HepG2 (cell line): Measurements from ENCODE around the gene CLN6. TPM values are rescaled to one million over a fixed set of nuclear protein-coding genes. Genes with fewer than 3 reads are reported as not detected.

ENCODE experiments used
- DNMT1 ChIP-seq: sonication (generic); formaldehyde crosslinking; IDR thresholded peaks from 2 replicates; pipeline ENCODE4 v1.5.1; 2020; ENCODE audit warnings: mild to moderate bottlenecking, missing genetic modification reagents
- EED ChIP-seq: sonication (generic); formaldehyde crosslinking; IDR thresholded peaks from 2 replicates; pipeline ENCODE4 v1.5.0; 2020; ENCODE audit warnings: mild to moderate bottlenecking, missing genetic modification reagents
- GPBP1L1 ChIP-seq: sonication (generic); formaldehyde crosslinking; IDR thresholded peaks from 2 replicates; pipeline ENCODE4 v1.5.0; 2020; ENCODE audit warnings: mild to moderate bottlenecking, missing genetic modification reagents
- ISL2 ChIP-seq: sonication (generic); formaldehyde crosslinking; IDR thresholded peaks from 2 replicates; pipeline ENCODE4 v1.5.0; 2020; ENCODE audit warnings: missing genetic modification reagents
- KDM3A ChIP-seq: IDR thresholded peaks from 2 replicates; pipeline ENCODE4 v1.6.1; 2018; ENCODE audit warnings: low read depth, missing compliant biosample characterization
- MAZ ChIP-seq, 2 experiments: sonication (generic) in 1 of 2; formaldehyde crosslinking in 1 of 2; IDR thresholded peaks; 2 replicates each; pipeline versions ENCODE4 v1.5.0 to v1.6.1; 2012 to 2020; ENCODE audit warnings: low read depth in 2 of 2, mild to moderate bottlenecking in 2 of 2, borderline replicate concordance in 1 of 2, improper control_type of control experiment in 1 of 2, low read length in 1 of 2, missing genetic modification reagents in 1 of 2, moderate library complexity in 1 of 2
- MXD4 ChIP-seq: IDR thresholded peaks from 2 replicates; pipeline ENCODE4 v1.6.1; 2016; ENCODE audit warnings: mild to moderate bottlenecking, missing biosample characterization, missing genetic modification reagents
- NFE2 ChIP-seq: sonication (generic); formaldehyde crosslinking; IDR thresholded peaks from 2 replicates; pipeline ENCODE4 v1.4.0; 2020; ENCODE audit warnings: missing genetic modification reagents
- PBX2 ChIP-seq: IDR thresholded peaks from 2 replicates; pipeline ENCODE4 v1.6.1; 2016; ENCODE audit warnings: control low read depth
- SRY ChIP-seq: sonication (generic); formaldehyde crosslinking; IDR thresholded peaks from 2 replicates; pipeline ENCODE4 v1.8.0; 2022; ENCODE audit warnings: mild to moderate bottlenecking, missing genetic modification reagents
- TBX2 ChIP-seq: sonication (generic); formaldehyde crosslinking; IDR thresholded peaks from 2 replicates; pipeline ENCODE4 v1.5.0; 2020; ENCODE audit warnings: missing genetic modification reagents, mild to moderate bottlenecking, borderline replicate concordance
- ZBTB34 ChIP-seq: sonication (generic); formaldehyde crosslinking; IDR thresholded peaks from 2 replicates; pipeline ENCODE4 v1.8.0; 2022; ENCODE audit warnings: mild to moderate bottlenecking, missing genetic modification reagents
- ZBTB37 ChIP-seq: sonication (generic); formaldehyde crosslinking; IDR thresholded peaks from 2 replicates; pipeline ENCODE4 v1.4.0; 2020; ENCODE audit warnings: mild to moderate bottlenecking, missing genetic modification reagents
- ZBTB49 ChIP-seq: sonication (generic); formaldehyde crosslinking; IDR thresholded peaks from 2 replicates; pipeline ENCODE4 v1.4.0; 2020; ENCODE audit warnings: missing genetic modification reagents, borderline replicate concordance
- ZNF10 ChIP-seq: sonication (generic); formaldehyde crosslinking; IDR thresholded peaks from 2 replicates; pipeline ENCODE4 v1.4.0; 2020; ENCODE audit warnings: mild to moderate bottlenecking, low read depth, missing genetic modification reagents, borderline replicate concordance
- ZNF101 ChIP-seq: sonication (generic); formaldehyde crosslinking; IDR thresholded peaks from 2 replicates; pipeline ENCODE4 v1.4.0; 2020; ENCODE audit warnings: mild to moderate bottlenecking, low read depth, missing genetic modification reagents, borderline replicate concordance
- ZNF180 ChIP-seq: sonication (generic); formaldehyde crosslinking; IDR thresholded peaks from 2 replicates; pipeline ENCODE4 v1.4.0; 2020; ENCODE audit warnings: low read depth, missing genetic modification reagents, borderline replicate concordance
- ZNF761 ChIP-seq: sonication (generic); formaldehyde crosslinking; conservative IDR thresholded peaks from 2 replicates; pipeline ENCODE4 v1.4.0; 2020; ENCODE audit warnings: mild to moderate bottlenecking, missing genetic modification reagents
- ZNF792 ChIP-seq: IDR thresholded peaks from 2 replicates; pipeline ENCODE4 v1.6.1; 2016
- ZNF83 ChIP-seq: sonication (generic); formaldehyde crosslinking; IDR thresholded peaks from 2 replicates; pipeline ENCODE4 v1.4.0; 2020; ENCODE audit warnings: missing genetic modification reagents, mild to moderate bottlenecking, borderline replicate concordance
- ZSCAN12 ChIP-seq: sonication (generic); formaldehyde crosslinking; IDR thresholded peaks from 2 replicates; pipeline ENCODE4 v1.9.0; 2021; ENCODE audit warnings: mild to moderate bottlenecking, missing genetic modification reagents
- ZSCAN22 ChIP-seq: sonication (generic); formaldehyde crosslinking; IDR thresholded peaks from 2 replicates; pipeline ENCODE4 v1.4.0; 2020; ENCODE audit warnings: mild to moderate bottlenecking, missing genetic modification reagents
- polyA plus RNA-seq, 8 experiments: library from polyadenylated mRNA; depleted of rRNA in 3 of 8; stranded (reverse) in 7 of 8; unstranded in 1 of 8; fragments of >200 nt; fragmentation: Illumina TruSeq in 4 of 8; extraction: Trizol in 4 of 8; gene quantifications; 2 replicates each; pipeline versions ENCODE4 v1.2.1 to v1.2.3, GENCODE V29; 2011 to 2016; ENCODE audit warnings: low read depth in 4 of 8, missing spikeins in 1 of 8, mixed read lengths in 1 of 8; ENCODE audit not compliant: insufficient read depth in 1 of 8
- total RNA-seq, 5 experiments: library from RNA; depleted of rRNA; stranded (reverse); fragments of >200 nt; fragmentation: Illumina TruSeq; extraction: Trizol; gene quantifications; 2 replicates each; pipeline ENCODE4 v1.2.3, GENCODE V29; 2016; ENCODE audit warnings: low read depth in 1 of 5

Gene CLN6
- total and polyA plus RNA-seq, 2 of the 13 experiments (the other 11 are each of a cell fraction or from before 2014, with no cell fraction given): 24.9 to 27.1 TPM

- TF ChIP-seq ZNF761 (CRISPR knock-in tag) (no peak), ZNF83 (CRISPR knock-in tag) (no peak), ZNF10 (CRISPR knock-in tag) (no peak), GPBP1L1 (no peak), DNMT1 (CRISPR knock-in tag) (no peak), PBX2 (CRISPR knock-in tag) (no peak), SRY (CRISPR knock-in tag) (0 out of 2 replicates have a peak, but pooled peaks have one; percentile 40), ISL2 (CRISPR knock-in tag) (peak; percentile 50; the same call in 1 of the 2 replicates), ZBTB34 (no peak), MAZ (IDR thresholded peaks at IDR 0.05; ENCODE audit: borderline replicate concordance, low read depth, low read length) (no peak), MAZ (CRISPR knock-in tag; IDR thresholded peaks at IDR 0.05; ENCODE audit: low read depth) (peak; percentile 69; the same call in 1 of the 2 replicates), ZNF101 (no peak), ZBTB37 (CRISPR knock-in tag) (no peak), ZNF180 (CRISPR knock-in tag) (no peak), EED (no peak), ZNF792 (CRISPR knock-in tag) (no peak), MXD4 (0 out of 2 replicates have a peak, but pooled peaks have one; percentile 24), ZSCAN12 (no peak), ZBTB49 (CRISPR knock-in tag) (no peak), ZSCAN22 (no peak), NFE2 (CRISPR knock-in tag) (no peak), TBX2 (CRISPR knock-in tag) (peak; percentile 51; the same call in 1 of the 2 replicates), KDM3A (CRISPR knock-in tag) (peak; percentile 73; the same call in 1 of the 2 replicates)
These were observed 27.3 kb upstream of the CLN6 start (continued) for GRCh38 chr15:68256675-68257450.
